Liver (tissue), 9 donors: ENCODE results near the gene ETNK1. TPM values are rescaled to one million over a fixed set of nuclear protein-coding genes. Genes with fewer than 3 reads are reported as not detected.

Experiments used
- DNase-seq: peaks from one replicate; pipeline ENCODE4 v3.0.0-alpha.2; 2017; ENCODE audit warnings: low spot score
- H3K27ac ChIP-seq, 2 donors: one replicate each; pipeline ENCODE4 v1.7.0; 2013; ENCODE audit warnings: inconsistent platforms in 2 of 2, low read length in 2 of 2, control low read depth in 1 of 2, low read depth in 1 of 2, mild to moderate bottlenecking in 1 of 2
- H3K27me3 ChIP-seq, 4 donors: one replicate each; pipeline versions ENCODE4 v1.6.1 to v1.7.0; 2013; ENCODE audit warnings: low read length in 3 of 4, inconsistent platforms in 1 of 4, mild to moderate bottlenecking in 1 of 4, moderate library complexity in 1 of 4; ENCODE audit not compliant: control insufficient read depth in 4 of 4, insufficient read depth in 4 of 4
- H3K36me3 ChIP-seq, 4 donors: one replicate each; pipeline versions ENCODE4 v1.6.1 to v1.7.0; 2013; ENCODE audit warnings: low read length in 3 of 4, mild to moderate bottlenecking in 3 of 4, low read depth in 1 of 4, moderate library complexity in 1 of 4; ENCODE audit not compliant: control insufficient read depth in 4 of 4, insufficient read depth in 3 of 4
- H3K4me1 ChIP-seq, 4 donors: one replicate each; pipeline versions ENCODE4 v1.6.1 to v1.7.0; 2013; ENCODE audit warnings: low read length in 3 of 4, mild to moderate bottlenecking in 3 of 4, moderate library complexity in 1 of 4; ENCODE audit not compliant: control insufficient read depth in 4 of 4, insufficient read depth in 4 of 4
- H3K4me3 ChIP-seq, 3 donors: one replicate each; pipeline versions ENCODE4 v1.6.1 to v1.7.0; 2013; ENCODE audit warnings: low read length in 3 of 3, control low read depth in 1 of 3, low read depth in 1 of 3, mild to moderate bottlenecking in 1 of 3
- H3K9ac ChIP-seq, 2 donors: one replicate each; pipeline ENCODE4 v1.7.0; 2013; ENCODE audit warnings: low read length in 2 of 2, mild to moderate bottlenecking in 2 of 2, moderate library complexity in 2 of 2, control low read depth in 1 of 2, low read depth in 1 of 2
- H3K9me3 ChIP-seq, 4 donors: one replicate each; pipeline versions ENCODE4 v1.6.1 to v1.7.0; 2013; ENCODE audit warnings: low read length in 3 of 4; ENCODE audit not compliant: control insufficient read depth in 4 of 4
- EGR1 ChIP-seq, 2 donors: IDR thresholded peaks; 2 replicates each; pipeline ENCODE4 v1.6.1; 2016 to 2018; ENCODE audit warnings: antibody characterized with exemption in 2 of 2, low read depth in 2 of 2
- FOXA1 ChIP-seq: IDR thresholded peaks from 2 replicates; pipeline ENCODE4 v1.6.1; 2016; ENCODE audit warnings: antibody characterized with exemption
- FOXA2 ChIP-seq: IDR thresholded peaks from 2 replicates; pipeline ENCODE4 v1.6.1; 2016; ENCODE audit warnings: antibody characterized with exemption
- GABPA ChIP-seq, 2 donors: IDR thresholded peaks in 1 of 2; conservative IDR thresholded peaks in 1 of 2; 2 replicates each; pipeline ENCODE4 v1.6.1; 2016; ENCODE audit warnings: antibody characterized with exemption in 2 of 2, mild to moderate bottlenecking in 1 of 2, moderate library complexity in 1 of 2
- HNF4A ChIP-seq, 2 donors: conservative IDR thresholded peaks; 2 replicates each; pipeline ENCODE4 v1.6.1; 2016; ENCODE audit warnings: antibody characterized with exemption in 2 of 2, mild to moderate bottlenecking in 2 of 2
- HNF4G ChIP-seq: IDR thresholded peaks from 2 replicates; pipeline ENCODE4 v1.6.1; 2016; ENCODE audit warnings: antibody characterized with exemption
- JUND ChIP-seq, 2 donors: IDR thresholded peaks; 2 replicates each; pipeline ENCODE4 v1.6.1; 2016; ENCODE audit warnings: antibody characterized with exemption in 2 of 2
- NR2F2 ChIP-seq: IDR thresholded peaks from 2 replicates; pipeline ENCODE4 v1.6.1; 2016; ENCODE audit warnings: antibody characterized with exemption
- RAD21 ChIP-seq, 2 donors: IDR thresholded peaks; 2 replicates each; pipeline ENCODE4 v1.6.1; 2016; ENCODE audit warnings: antibody characterized with exemption in 2 of 2, mild to moderate bottlenecking in 2 of 2
- RXRA ChIP-seq, 2 donors: IDR thresholded peaks; 2 replicates each; pipeline ENCODE4 v1.6.1; 2017 to 2018; ENCODE audit warnings: antibody characterized with exemption in 2 of 2, mild to moderate bottlenecking in 1 of 2
- SP1 ChIP-seq: IDR thresholded peaks from 2 replicates; pipeline ENCODE4 v1.6.1; 2018; ENCODE audit warnings: antibody characterized with exemption, mild to moderate bottlenecking
- TAF1 ChIP-seq: conservative IDR thresholded peaks from 2 replicates; pipeline ENCODE4 v1.6.1; 2016; ENCODE audit warnings: antibody characterized with exemption, mild to moderate bottlenecking
- YY1 ChIP-seq: IDR thresholded peaks from 2 replicates; pipeline ENCODE4 v1.6.1; 2016; ENCODE audit warnings: antibody characterized with exemption, mild to moderate bottlenecking
- WGBS: extraction: QIAGEN DNeasy Blood & Tissue Kit; methylation state at CpG from one replicate; pipeline ENCODE4 v1.1.7; 2013; 5-methylcytosine and 5-hydroxymethylcytosine counted together
- polyA plus RNA-seq, 2 donors: library from polyadenylated mRNA; stranded (reverse) in 1 of 2; unstranded in 1 of 2; fragments of 200-250 nt in 1 of 2; fragments of >200 nt in 1 of 2; fragmentation: Nextera tagmentation in 1 of 2; extraction: Ambion mirVana in 1 of 2; gene quantifications; one replicate each; pipeline versions ENCODE4 v1.2.1 to v1.2.3, GENCODE V29; 2013 to 2015
- total RNA-seq, 2 donors: library from RNA; depleted of rRNA; stranded (reverse); fragments of >200 nt; gene quantifications; one replicate each; pipeline ENCODE4 v1.2.3, GENCODE V29; 2014
- TF ChIP-seq, protein P1 (sequence below): IDR thresholded peaks from 2 replicates; pipeline ENCODE4 v1.6.1; 2016; ENCODE audit warnings: antibody characterized with exemption
- TF ChIP-seq, protein P2 (sequence below): IDR thresholded peaks from 2 replicates; pipeline ENCODE4 v1.6.1; 2016; ENCODE audit warnings: antibody characterized with exemption
- TF ChIP-seq, protein P3 (sequence below): IDR thresholded peaks from 2 replicates; pipeline ENCODE4 v1.6.1; 2016; ENCODE audit warnings: antibody characterized with exemption
- TF ChIP-seq, protein P4 (sequence below): fragments of 150-350 bp; IDR thresholded peaks from 2 replicates; pipeline ENCODE4 v1.5.1; 2017; ENCODE audit warnings: improper control_type of control experiment, low read depth, low read length; ENCODE audit not compliant: missing input control
- donor health status: healthy.
- donor health status: healthy.
- donor health status: healthy.
- donor health status: healthy.
- donor health status: healthy.

Gene ETNK1
- total and polyA plus RNA-seq, 4 donors: 15.6 to 51.4 (median 27.0) TPM

DNA sequence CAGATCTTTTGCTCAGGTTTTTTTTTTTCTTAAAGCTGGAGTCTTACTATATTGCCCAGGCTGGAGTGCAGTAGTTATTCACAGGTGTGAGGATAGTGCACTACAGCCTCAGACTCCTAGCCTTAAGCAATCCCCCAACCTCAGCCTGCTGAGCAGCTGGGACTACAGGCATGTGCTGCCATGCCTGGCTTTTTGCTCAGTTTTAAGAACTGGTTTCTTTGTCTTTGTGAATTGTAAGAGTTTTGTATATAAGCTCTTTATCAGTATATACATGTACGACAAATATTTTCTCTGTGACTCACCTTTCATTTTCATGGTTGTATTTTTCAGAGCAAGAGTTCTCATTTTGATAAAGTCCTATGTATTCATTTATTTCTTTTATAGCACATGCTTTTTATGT, 47.3 kb upstream of the ETNK1 start:
- Histone ChIP-seq H3K36me3 (no peaks in the 10 kb centered on the region), H3K9ac (no peak overlapping the region), H3K27me3 (no peaks in the 10 kb centered on the region), H3K4me3 (no peak overlapping the region), H3K27ac (no peak overlapping the region), H3K9me3 (no peaks in the 10 kb centered on the region), H3K4me1 (no peaks in the 10 kb centered on the region)
- 93% methylated on average over 1 of the region's 1 CpG for WGBS
- TF ChIP-seq FOXA2 (no peak), GABPA (IDR thresholded peaks at IDR 0.05 in 1 of 2, conservative IDR thresholded peaks at IDR 0.05 in 1 of 2) (no peak), RAD21 (IDR thresholded peaks at IDR 0.05) (no peak), RXRA (IDR thresholded peaks at IDR 0.05) (no peak), HNF4G (no peak), SP1 (no peak), NR2F2 (no peak), YY1 (no peak), FOXA1 (no peak), EGR1 (IDR thresholded peaks at IDR 0.05; ENCODE audit: low read depth in 2 of 2) (no peak), HNF4A (conservative IDR thresholded peaks at IDR 0.05) (no peak), TAF1 (no peak)
- TF ChIP-seq, protein P1, sequence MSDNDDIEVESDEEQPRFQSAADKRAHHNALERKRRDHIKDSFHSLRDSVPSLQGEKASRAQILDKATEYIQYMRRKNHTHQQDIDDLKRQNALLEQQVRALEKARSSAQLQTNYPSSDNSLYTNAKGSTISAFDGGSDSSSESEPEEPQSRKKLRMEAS: no peak
- TF ChIP-seq, protein P2, sequence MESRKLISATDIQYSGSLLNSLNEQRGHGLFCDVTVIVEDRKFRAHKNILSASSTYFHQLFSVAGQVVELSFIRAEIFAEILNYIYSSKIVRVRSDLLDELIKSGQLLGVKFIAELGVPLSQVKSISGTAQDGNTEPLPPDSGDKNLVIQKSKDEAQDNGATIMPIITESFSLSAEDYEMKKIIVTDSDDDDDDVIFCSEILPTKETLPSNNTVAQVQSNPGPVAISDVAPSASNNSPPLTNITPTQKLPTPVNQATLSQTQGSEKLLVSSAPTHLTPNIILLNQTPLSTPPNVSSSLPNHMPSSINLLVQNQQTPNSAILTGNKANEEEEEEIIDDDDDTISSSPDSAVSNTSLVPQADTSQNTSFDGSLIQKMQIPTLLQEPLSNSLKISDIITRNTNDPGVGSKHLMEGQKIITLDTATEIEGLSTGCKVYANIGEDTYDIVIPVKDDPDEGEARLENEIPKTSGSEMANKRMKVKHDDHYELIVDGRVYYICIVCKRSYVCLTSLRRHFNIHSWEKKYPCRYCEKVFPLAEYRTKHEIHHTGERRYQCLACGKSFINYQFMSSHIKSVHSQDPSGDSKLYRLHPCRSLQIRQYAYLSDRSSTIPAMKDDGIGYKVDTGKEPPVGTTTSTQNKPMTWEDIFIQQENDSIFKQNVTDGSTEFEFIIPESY: no peak
- TF ChIP-seq, protein P3, sequence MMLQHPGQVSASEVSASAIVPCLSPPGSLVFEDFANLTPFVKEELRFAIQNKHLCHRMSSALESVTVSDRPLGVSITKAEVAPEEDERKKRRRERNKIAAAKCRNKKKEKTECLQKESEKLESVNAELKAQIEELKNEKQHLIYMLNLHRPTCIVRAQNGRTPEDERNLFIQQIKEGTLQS: no peak
- TF ChIP-seq, protein P4, sequence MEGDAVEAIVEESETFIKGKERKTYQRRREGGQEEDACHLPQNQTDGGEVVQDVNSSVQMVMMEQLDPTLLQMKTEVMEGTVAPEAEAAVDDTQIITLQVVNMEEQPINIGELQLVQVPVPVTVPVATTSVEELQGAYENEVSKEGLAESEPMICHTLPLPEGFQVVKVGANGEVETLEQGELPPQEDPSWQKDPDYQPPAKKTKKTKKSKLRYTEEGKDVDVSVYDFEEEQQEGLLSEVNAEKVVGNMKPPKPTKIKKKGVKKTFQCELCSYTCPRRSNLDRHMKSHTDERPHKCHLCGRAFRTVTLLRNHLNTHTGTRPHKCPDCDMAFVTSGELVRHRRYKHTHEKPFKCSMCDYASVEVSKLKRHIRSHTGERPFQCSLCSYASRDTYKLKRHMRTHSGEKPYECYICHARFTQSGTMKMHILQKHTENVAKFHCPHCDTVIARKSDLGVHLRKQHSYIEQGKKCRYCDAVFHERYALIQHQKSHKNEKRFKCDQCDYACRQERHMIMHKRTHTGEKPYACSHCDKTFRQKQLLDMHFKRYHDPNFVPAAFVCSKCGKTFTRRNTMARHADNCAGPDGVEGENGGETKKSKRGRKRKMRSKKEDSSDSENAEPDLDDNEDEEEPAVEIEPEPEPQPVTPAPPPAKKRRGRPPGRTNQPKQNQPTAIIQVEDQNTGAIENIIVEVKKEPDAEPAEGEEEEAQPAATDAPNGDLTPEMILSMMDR: no peak
- no peak for DNase-seq

DNA sequence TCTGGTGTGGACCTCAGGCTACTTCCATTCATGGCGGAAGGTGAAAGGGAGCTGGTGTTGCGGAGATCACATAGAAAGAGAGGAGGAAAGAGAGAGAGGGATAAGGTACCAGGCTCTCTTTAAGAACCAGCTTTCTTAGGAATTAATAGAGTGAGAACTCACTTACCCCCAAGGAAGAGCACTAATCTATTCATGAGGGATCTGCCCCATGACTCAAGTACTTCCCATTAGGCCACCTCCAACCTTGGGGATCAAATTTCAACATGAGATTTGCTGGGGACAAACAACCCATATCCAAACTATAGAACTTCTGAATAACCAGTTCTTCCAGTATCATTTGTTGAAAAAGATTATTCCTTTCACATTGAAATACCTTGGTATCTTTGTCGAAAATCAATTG, 46.6 kb upstream of the ETNK1 start:
- Histone ChIP-seq H3K9me3 (no peaks in the 10 kb centered on the region), H3K27ac (no peak overlapping the region), H3K4me1 (no peaks in the 10 kb centered on the region), H3K4me3 (no peak overlapping the region), H3K9ac (no peak overlapping the region), H3K27me3 (no peaks in the 10 kb centered on the region), H3K36me3 (no peaks in the 10 kb centered on the region)
- 95% methylated on average over 3 of the region's 3 CpGs for WGBS
- TF ChIP-seq, protein P2: no peak
- TF ChIP-seq EGR1 (IDR thresholded peaks at IDR 0.05; ENCODE audit: low read depth in 2 of 2) (no peak), HNF4G (no peak), JUND (IDR thresholded peaks at IDR 0.05) (no peak), FOXA1 (no peak), FOXA2 (no peak), NR2F2 (no peak), RXRA (IDR thresholded peaks at IDR 0.05) (no peak), HNF4A (conservative IDR thresholded peaks at IDR 0.05) (no peak), RAD21 (IDR thresholded peaks at IDR 0.05) (no peak)
- TF ChIP-seq, protein P3: no peak
- TF ChIP-seq, protein P1: no peak
- TF ChIP-seq, protein P4: no peak
- no peak for DNase-seq
